Calu3 (cell line): Measurements from ENCODE around the gene OR5H2. TPM values are rescaled to one million over a fixed set of nuclear protein-coding genes. Genes with fewer than 3 reads are reported as not detected.

Source experiments
- BruUV-seq: library from RNA; stranded (reverse); fragments of 400-500 nt; replicated peaks from 2 replicates; lab custom pipeline; 2021; lab: Mats Ljungman, UMichigan
- CTCF ChIA-PET: fragments of 300-600 bp; sonication (Branson Sonifier 250); formaldehyde crosslinking; loops from one replicate; lab custom pipeline; 2022; ENCODE audit warnings: antibody characterized with exemption; lab: Charles Lee
- DNase-seq: peaks from one replicate; pipeline ENCODE4 v3.0.0; 2022
- H3K27ac Mint-ChIP-seq: one replicate; pipeline ENCODE4 v1.8.0; 2022; ENCODE audit warnings: mixed read lengths; ENCODE audit not compliant: unreplicated experiment
- H3K27me3 Mint-ChIP-seq: one replicate; pipeline ENCODE4 v1.8.0; 2022; ENCODE audit warnings: mixed read lengths; ENCODE audit not compliant: unreplicated experiment
- H3K36me3 Mint-ChIP-seq: one replicate; pipeline ENCODE4 v1.8.0; 2022; ENCODE audit warnings: mild to moderate bottlenecking, moderate library complexity, mixed read lengths; ENCODE audit not compliant: insufficient read depth, unreplicated experiment
- H3K4me1 Mint-ChIP-seq: one replicate; pipeline ENCODE4 v1.8.0; 2022; ENCODE audit warnings: mild to moderate bottlenecking, low read depth, mixed read lengths; ENCODE audit not compliant: unreplicated experiment
- H3K4me3 Mint-ChIP-seq: one replicate; pipeline ENCODE4 v1.8.0; 2022; ENCODE audit warnings: mild to moderate bottlenecking, low read depth, moderate library complexity, mixed read lengths; ENCODE audit not compliant: unreplicated experiment
- H3K9me3 Mint-ChIP-seq: one replicate; pipeline ENCODE4 v1.8.0; 2022; ENCODE audit warnings: low read depth, mixed read lengths; ENCODE audit not compliant: unreplicated experiment
- intact Hi-C: fragments of 100-400 bp; cut with micrococcal nuclease; formaldehyde crosslinking; loops from one replicate; pipeline ENCODE4 v1.10.0; 2022; ENCODE audit not compliant: unreplicated experiment
- total RNA-seq: library from RNA; stranded (reverse); gene quantifications from 2 replicates; pipeline ENCODE4 v1.2.3, GENCODE V29; 2022
- TF ChIP-seq, protein P1 (sequence below): fragments of 200-600 bp; IDR thresholded peaks from one replicate; pipeline ENCODE4 v1.8.0; 2022; ENCODE audit warnings: antibody characterized with exemption; ENCODE audit not compliant: unreplicated experiment

OR5H2 gene
- total RNA-seq, 1 experiment from 2014 or later = not detected

DNA sequence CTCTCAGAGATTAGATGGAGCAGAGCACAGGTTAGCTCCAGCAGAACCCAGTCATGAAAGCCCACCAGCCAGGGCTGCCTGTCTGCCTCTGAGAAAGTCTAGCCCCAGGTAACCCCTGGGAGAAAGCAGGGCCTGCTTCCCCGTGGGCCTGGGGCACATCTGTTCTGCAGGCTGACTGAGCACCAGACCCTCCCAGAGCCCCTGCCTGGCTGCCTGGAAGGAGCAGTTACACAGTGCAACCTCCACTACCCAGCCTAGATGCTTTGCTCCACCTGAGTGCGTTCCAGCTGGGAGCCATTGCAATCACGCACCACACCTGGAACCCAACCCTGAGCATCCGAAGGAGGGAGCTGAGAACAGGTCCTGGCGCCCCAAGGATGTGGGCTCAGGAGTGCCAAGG lies 46.6 kb downstream of the OR5H2 start:
- no TSS peak for BruUV-seq
- H3K36me3 Mint-ChIP-seq = no peaks in the 10 kb centered on the region
- peaks cover 2% of the 10 kb centered on the region for H3K9me3 Mint-ChIP-seq
- intact Hi-C loops = loop anchor here (1.0 to 5.0 kb wide), 2 partner anchors 142 to 290 kb away; no protein-coding TSS in a partner anchor
- peaks cover 39% of the 10 kb centered on the region for H3K27me3 Mint-ChIP-seq
- no peak overlapping the region for H3K4me3 Mint-ChIP-seq
- DNase-seq = no peak
- no peak overlapping the region for H3K27ac Mint-ChIP-seq
- peaks cover 12% of the 10 kb centered on the region for H3K4me1 Mint-ChIP-seq
- CTCF ChIA-PET = interaction anchor here (0.5 to 0.6 kb wide), 2 partner anchors 291 to 920 kb away, joined by 3 to 4 read pairs; no protein-coding TSS in a partner anchor
- TF ChIP-seq, protein P1, sequence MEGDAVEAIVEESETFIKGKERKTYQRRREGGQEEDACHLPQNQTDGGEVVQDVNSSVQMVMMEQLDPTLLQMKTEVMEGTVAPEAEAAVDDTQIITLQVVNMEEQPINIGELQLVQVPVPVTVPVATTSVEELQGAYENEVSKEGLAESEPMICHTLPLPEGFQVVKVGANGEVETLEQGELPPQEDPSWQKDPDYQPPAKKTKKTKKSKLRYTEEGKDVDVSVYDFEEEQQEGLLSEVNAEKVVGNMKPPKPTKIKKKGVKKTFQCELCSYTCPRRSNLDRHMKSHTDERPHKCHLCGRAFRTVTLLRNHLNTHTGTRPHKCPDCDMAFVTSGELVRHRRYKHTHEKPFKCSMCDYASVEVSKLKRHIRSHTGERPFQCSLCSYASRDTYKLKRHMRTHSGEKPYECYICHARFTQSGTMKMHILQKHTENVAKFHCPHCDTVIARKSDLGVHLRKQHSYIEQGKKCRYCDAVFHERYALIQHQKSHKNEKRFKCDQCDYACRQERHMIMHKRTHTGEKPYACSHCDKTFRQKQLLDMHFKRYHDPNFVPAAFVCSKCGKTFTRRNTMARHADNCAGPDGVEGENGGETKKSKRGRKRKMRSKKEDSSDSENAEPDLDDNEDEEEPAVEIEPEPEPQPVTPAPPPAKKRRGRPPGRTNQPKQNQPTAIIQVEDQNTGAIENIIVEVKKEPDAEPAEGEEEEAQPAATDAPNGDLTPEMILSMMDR = no peak

DNA sequence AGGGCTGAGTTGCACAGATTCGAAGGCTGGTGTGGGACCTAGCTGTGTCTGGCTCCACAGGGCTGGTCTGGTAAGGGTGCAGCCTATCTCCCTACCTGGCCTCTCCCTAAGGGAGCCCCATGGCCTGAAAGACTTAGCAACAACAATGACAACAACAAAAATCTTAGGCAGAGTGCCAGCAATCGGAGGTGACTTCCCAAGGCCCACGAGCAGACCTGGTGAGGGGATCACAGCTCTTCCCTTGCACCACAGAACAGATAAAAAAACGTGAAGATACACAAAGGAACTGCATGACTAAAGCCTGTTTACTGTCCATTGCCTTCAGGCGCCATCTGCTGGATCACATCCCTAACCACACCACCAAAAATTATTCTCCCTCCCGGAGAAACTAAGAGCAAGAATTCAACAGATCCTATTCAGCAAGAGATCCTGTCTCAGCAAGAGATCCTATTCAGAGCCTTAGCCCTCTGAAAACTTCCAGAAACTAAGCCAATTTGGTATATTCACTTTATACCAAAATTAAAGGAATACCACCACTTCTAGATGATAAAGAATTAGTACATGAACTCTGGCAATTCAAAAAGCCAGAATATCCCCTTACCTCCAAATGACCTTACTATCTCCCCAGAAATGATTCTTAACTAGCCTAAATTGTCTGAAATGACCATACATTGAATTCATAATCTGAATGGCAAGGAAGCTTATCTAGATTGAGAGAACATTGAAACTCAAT lies 47.3 kb downstream of the OR5H2 start:
- H3K4me1 Mint-ChIP-seq = peaks cover 12% of the 10 kb centered on the region
- intact Hi-C loops = loop anchor here (1.0 to 5.0 kb wide), 2 partner anchors 142 to 290 kb away; no protein-coding TSS in a partner anchor
- peaks cover 45% of the 10 kb centered on the region for H3K27me3 Mint-ChIP-seq
- peaks cover 2% of the 10 kb centered on the region for H3K9me3 Mint-ChIP-seq
- TF ChIP-seq, protein P1 = peak; percentile 47
- DNase-seq = peak; percentile 46
- no peaks in the 10 kb centered on the region for H3K36me3 Mint-ChIP-seq
- CTCF ChIA-PET = interaction anchor here (0.5 to 0.6 kb wide), 2 partner anchors 292 to 919 kb away, joined by 3 to 4 read pairs; no protein-coding TSS in a partner anchor
- no peak overlapping the region for H3K27ac Mint-ChIP-seq
- BruUV-seq = no TSS peak
- no peak overlapping the region for H3K4me3 Mint-ChIP-seq

DNA sequence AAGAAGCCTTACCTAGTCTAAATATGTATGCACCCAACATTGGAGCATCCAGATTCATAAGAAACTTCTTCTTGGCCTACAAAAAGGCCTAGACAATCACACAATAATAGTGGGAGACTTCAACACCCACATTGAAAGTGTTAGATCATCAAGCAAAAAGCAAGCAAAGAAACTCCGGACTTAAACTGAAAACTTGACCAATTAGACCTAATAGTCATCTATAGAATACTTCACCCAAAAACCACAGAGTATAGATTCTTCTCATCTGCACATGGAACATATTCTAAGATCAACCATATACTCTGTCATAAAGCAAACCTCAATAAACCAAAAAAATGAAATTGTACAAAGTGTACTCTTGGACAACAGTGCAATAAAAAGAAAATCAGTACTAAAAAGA lies 49.0 kb downstream of the OR5H2 start:
- CTCF ChIA-PET = no interaction called here
- Mint-ChIP-seq H3K27ac (no peak overlapping the region), H3K4me3 (no peak overlapping the region), H3K4me1 (no peaks in the 10 kb centered on the region), H3K36me3 (no peaks in the 10 kb centered on the region), H3K27me3 (peaks cover 30% of the 10 kb centered on the region), H3K9me3 (no peaks in the 10 kb centered on the region)
- no peak for DNase-seq
- BruUV-seq = no TSS peak
- TF ChIP-seq, protein P1 = no peak
- intact Hi-C loops = no loop called here

Other genes starting within 250 kb of the OR5H2 start
- not detected in 2 replicates for gene GABRR3, start 247.2 kb upstream of the OR5H2 start, total RNA-seq
- gene OR5AC2, start 195.3 kb upstream of the OR5H2 start, total RNA-seq = not detected in 2 replicates
- gene OR5H1, start 151.8 kb upstream of the OR5H2 start, total RNA-seq = not detected in 2 replicates
- 0.05 TPM in 1 of 2 replicates, not detected in the other for gene OR5H14, start 135.0 kb upstream of the OR5H2 start, total RNA-seq
- not detected in 2 replicates for gene OR5H15, start 115.8 kb upstream of the OR5H2 start, total RNA-seq
- not detected in 2 replicates for gene OR5H6, start 18.3 kb upstream of the OR5H2 start, total RNA-seq
- gene OR5K4, start 71.3 kb downstream of the OR5H2 start, total RNA-seq = not detected in 2 replicates
- gene OR5K3, start 108.2 kb downstream of the OR5H2 start, total RNA-seq = not detected in 2 replicates
- gene OR5K1, start 180.7 kb downstream of the OR5H2 start, total RNA-seq = not detected in 2 replicates
- not detected in 2 replicates for gene OR5K2, start 215.2 kb downstream of the OR5H2 start, total RNA-seq
- gene CLDND1, start 240.4 kb downstream of the OR5H2 start, total RNA-seq = 54.3 and 74.5 TPM in 2 replicates
- gene GPR15, start 249.5 kb downstream of the OR5H2 start, total RNA-seq = not detected in 2 replicates